K562 (cell line): ENCODE data around the gene ABCC10. TPM values are rescaled to one million over a fixed set of nuclear protein-coding genes. Genes with fewer than 3 reads are reported as not detected.

Experiments
- ATAC-seq: fragments of 200-7000 bp; cut with Tn5 transposase; 3 replicates; pipeline ENCODE4 v1.9.1; 2020; ENCODE audit warnings: moderate library complexity
- Bru-seq: library from RNA; stranded (reverse); fragments of 400-500 nt; gene quantifications from one replicate; lab custom pipeline; 2021; lab: Mats Ljungman, UMichigan
- BruChase-seq, 2 experiments: library from RNA; stranded (reverse); fragments of 400-500 nt; gene quantifications; one replicate each; lab custom pipeline; 2021; lab: Mats Ljungman, UMichigan
- BruUV-seq: library from RNA; stranded (reverse); fragments of 400-500 nt; replicated peaks from 2 replicates; lab custom pipeline; 2021; lab: Mats Ljungman, UMichigan
- CTCF ChIA-PET: fragments of 300-600 bp; formaldehyde crosslinking; extraction: SDS; loops from one replicate; lab custom pipeline; 2021; ENCODE audit warnings: low intra/inter-chr PET ratio; lab: Yijun Ruan, JAX
- POLR2A ChIA-PET: fragments of 300-600, 350-650 bp; sonication (Branson Sonifier 250); formaldehyde crosslinking; extraction: SDS; loops from one replicate; lab custom pipeline; 2021; ENCODE audit warnings: antibody characterized with exemption, inconsistent platforms; lab: Yijun Ruan, JAX
- DNase-seq, 4 experiments: peaks; one replicate each; pipeline versions ENCODE4 v3.0.0 to v3.0.0-alpha.2; 2011 to 2018; ENCODE audit warnings: low spot score in 3 of 4, mixed read lengths in 3 of 4; ENCODE audit errors: extremely low read depth in 1 of 4
- FAIRE-seq: peaks from 2 replicates; lab custom pipeline; 2011; peaks lifted over from hg19 to GRCh38; lab: Jason Lieb, UNC
- H2AFZ ChIP-seq: 2 replicates; pipeline ENCODE4 v1.6.0; 2011; ENCODE audit warnings: low read depth, low read length, control low read depth, inconsistent platforms
- H3K27ac ChIP-seq: fragments of 200-600 bp; 3 replicates; pipeline ENCODE4 v1.8.0; 2011; ENCODE audit warnings: low read depth, mild to moderate bottlenecking, control low read depth, inconsistent platforms, low read length, moderate library complexity, mixed read lengths; ENCODE audit errors: extremely low read depth
- H3K27me3 ChIP-seq, 2 experiments: fragments of 300-600 bp in 1 of 2; 2 replicates in 1 of 2; 3 replicates in 1 of 2; pipeline versions ENCODE4 v1.6.0 to v1.8.0; 2011; ENCODE audit warnings: inconsistent platforms in 2 of 2, low read length in 2 of 2, mild to moderate bottlenecking in 1 of 2, mixed read lengths in 1 of 2, moderate library complexity in 1 of 2; ENCODE audit not compliant: control insufficient read depth in 2 of 2, insufficient read depth in 2 of 2
- H3K36me3 ChIP-seq: fragments of 300-600 bp; 3 replicates; pipeline ENCODE4 v1.8.0; 2011; ENCODE audit warnings: mild to moderate bottlenecking, low read length, inconsistent platforms; ENCODE audit not compliant: control insufficient read depth, insufficient read depth
- H3K4me1 ChIP-seq, 2 experiments: fragments of 200-600 bp in 1 of 2; replicated peaks in 1 of 2; 2 replicates in 1 of 2; 3 replicates in 1 of 2; pipeline versions ENCODE4 v1.5.1 to v1.8.0; 2011; ENCODE audit warnings: inconsistent platforms in 2 of 2, low read length in 2 of 2, mild to moderate bottlenecking in 1 of 2, mixed read lengths in 1 of 2, moderate library complexity in 1 of 2; ENCODE audit not compliant: control insufficient read depth in 2 of 2, insufficient read depth in 2 of 2
- H3K4me2 ChIP-seq: 2 replicates; pipeline ENCODE4 v1.6.1; 2011; ENCODE audit warnings: low read length, control low read depth, inconsistent platforms, mixed read lengths; ENCODE audit not compliant: insufficient read depth
- H3K4me3 ChIP-seq: fragments of 200-600 bp; sonication (generic), shearing (Covaris generic); 2 replicates; pipeline ENCODE4 v1.5.1; 2016; ENCODE audit warnings: control low read depth, inconsistent platforms
- H3K79me2 ChIP-seq: fragments of 200-600 bp; 3 replicates; pipeline ENCODE4 v1.8.0; 2011; ENCODE audit warnings: low read length, inconsistent platforms; ENCODE audit not compliant: control insufficient read depth, insufficient read depth
- H3K9ac ChIP-seq, 2 experiments: 2 replicates each; pipeline versions ENCODE4 v1.6.0 to v1.6.1; 2011; ENCODE audit warnings: low read depth in 2 of 2, low read length in 2 of 2, control low read depth in 1 of 2, inconsistent platforms in 1 of 2, mild to moderate bottlenecking in 1 of 2, mixed read lengths in 1 of 2; ENCODE audit not compliant: insufficient read depth in 1 of 2
- H3K9me1 ChIP-seq: one replicate; pipeline ENCODE4 v1.6.0; 2011; ENCODE audit warnings: inconsistent platforms, mild to moderate bottlenecking, low read length, moderate library complexity; ENCODE audit not compliant: control insufficient read depth, insufficient read depth
- H3K9me3 ChIP-seq: replicated peaks from 2 replicates; pipeline ENCODE4 v1.5.1; 2011; ENCODE audit warnings: low read depth, low read length, inconsistent platforms; ENCODE audit not compliant: control insufficient read depth, insufficient read depth
- H4K20me1 ChIP-seq: replicated peaks from 2 replicates; pipeline ENCODE4 v1.6.1; 2011; ENCODE audit warnings: low read length, inconsistent platforms, mixed read lengths; ENCODE audit not compliant: control insufficient read depth, insufficient read depth
- DPF2 ChIP-seq: fragments of 450-650 bp; IDR thresholded peaks from 2 replicates; pipeline ENCODE4 v1.6.1; 2016
- E2F6 ChIP-seq, 2 experiments: IDR thresholded peaks; 2 replicates each; pipeline ENCODE4 v1.6.1; 2011; ENCODE audit warnings: borderline replicate concordance in 1 of 2, control low read depth in 1 of 2, low read depth in 1 of 2, low read length in 1 of 2, mild to moderate bottlenecking in 1 of 2, mixed read lengths in 1 of 2, moderate library complexity in 1 of 2; ENCODE audit not compliant: insufficient read depth in 1 of 2, insufficient read length in 1 of 2, poor library complexity in 1 of 2, severe bottlenecking in 1 of 2; ENCODE audit errors: extremely low read depth in 1 of 2
- FOXK1 ChIP-seq: sonication (generic); formaldehyde crosslinking; IDR thresholded peaks from 2 replicates; pipeline ENCODE4 v1.8.0; 2022; ENCODE audit warnings: missing genetic modification reagents, mild to moderate bottlenecking, borderline replicate concordance
- MAFF ChIP-seq: IDR thresholded peaks from 2 replicates; pipeline ENCODE4 v1.6.1; 2012; ENCODE audit warnings: low read length, improper control_type of control experiment
- NRF1 ChIP-seq, 2 experiments: fragments of 450-650 bp; IDR thresholded peaks in 1 of 2; conservative IDR thresholded peaks in 1 of 2; 2 replicates each; pipeline ENCODE4 v1.6.1; 2014; ENCODE audit warnings: mild to moderate bottlenecking in 2 of 2
- POLR3A ChIP-seq: IDR thresholded peaks from 2 replicates; pipeline ENCODE4 v1.6.1; 2011; ENCODE audit warnings: borderline replicate concordance, mild to moderate bottlenecking, moderate library complexity; ENCODE audit not compliant: insufficient read length, insufficient read depth; ENCODE audit errors: extremely low read depth
- SIX5 ChIP-seq, 2 experiments: IDR thresholded peaks; 2 replicates each; pipeline ENCODE4 v1.6.1; 2011; ENCODE audit warnings: low read length in 2 of 2, borderline replicate concordance in 1 of 2, low read depth in 1 of 2, mild to moderate bottlenecking in 1 of 2, moderate library complexity in 1 of 2; ENCODE audit not compliant: insufficient read depth in 1 of 2
- SMAD2 ChIP-seq: fragments of 150-350 bp; IDR thresholded peaks from 2 replicates; pipeline ENCODE4 v1.6.1; 2014; ENCODE audit warnings: low read depth, mild to moderate bottlenecking, low read length
- SMAD3 ChIP-seq: fragments of 450-650 bp; formaldehyde crosslinking; conservative IDR thresholded peaks from 2 replicates; pipeline ENCODE4 v1.4.0; 2020; ENCODE audit warnings: mild to moderate bottlenecking
- THRB ChIP-seq: fragments of 450-650 bp; formaldehyde crosslinking; conservative IDR thresholded peaks from 2 replicates; pipeline ENCODE4 v1.4.0; 2022; ENCODE audit warnings: mild to moderate bottlenecking, missing genetic modification characterization
- ZBTB1 ChIP-seq: sonication (generic); formaldehyde crosslinking; IDR thresholded peaks from 2 replicates; pipeline ENCODE4 v1.8.1; 2023; ENCODE audit warnings: missing genetic modification reagents, low read depth, mild to moderate bottlenecking, borderline replicate concordance
- ZNF174 ChIP-seq: fragments of 250-450 bp; sonication (Bioruptor Pico); IDR thresholded peaks from 2 replicates; pipeline ENCODE4 v1.4.0; 2020; ENCODE audit warnings: mild to moderate bottlenecking
- ZNF717 ChIP-seq: fragments of 250-450 bp; sonication (Bioruptor Pico); IDR thresholded peaks from 2 replicates; pipeline ENCODE4 v1.5.0; 2021
- WGBS: fragments of 100-300 bp; shearing (Covaris generic); methylation state at CpG from one replicate; pipeline ENCODE4 v1.1.6; 2016; ENCODE audit warnings: low coverage, mixed read lengths; ENCODE audit not compliant: insufficient coverage; ENCODE audit errors: missing lambda C conversion rate; 5-methylcytosine and 5-hydroxymethylcytosine counted together
- in situ Hi-C: fragments of 300-500 bp; cut with MboI; formaldehyde crosslinking; loops from 4 replicates; pipeline ENCODE4 v1.15.0; 2018; ENCODE audit warnings: inconsistent platforms, mixed read lengths
- intact Hi-C: fragments of 100-400 bp; cut with micrococcal nuclease; formaldehyde crosslinking; loops from 2 replicates; pipeline ENCODE4 v1.14.2; 2022
- long read RNA-seq, 3 experiments: library from polyadenylated mRNA in 2 of 3; library from RNA in 1 of 3; unstranded in 2 of 3; stranded (forward) in 1 of 3; transcript quantifications; one replicate each; pipeline ENCODE4 v2.0.0, GENCODE V29; 2019 to 2022
- polyA minus RNA-seq, 3 experiments: library from RNA; depleted of rRNA, polyadenylated mRNA; stranded (reverse); fragments of >200 nt; gene quantifications; 2 replicates each; pipeline ENCODE4 v1.2.3, GENCODE V29; 2011
- polyA plus RNA-seq, 8 experiments: library from polyadenylated mRNA; depleted of rRNA in 4 of 8; stranded (reverse) in 5 of 8; unstranded in 3 of 8; fragments of >200 nt; fragmentation: Nextera tagmentation in 2 of 8; fragmentation: Illumina TruSeq in 1 of 8; extraction: Ambion mirVana in 2 of 8; extraction: Trizol in 1 of 8; gene quantifications; 2 replicates each; pipeline versions ENCODE4 v1.2.1 to v1.2.3, GENCODE V29; 2011 to 2014; ENCODE audit warnings: inconsistent platforms in 1 of 8, missing spikeins in 1 of 8
- total RNA-seq, 7 experiments: library from RNA; depleted of rRNA in 6 of 7; stranded (reverse); fragments of >200 nt in 6 of 7; fragmentation: Illumina TruSeq in 2 of 7; extraction: Trizol in 2 of 7; gene quantifications; 2 replicates each; pipeline versions ENCODE4 v1.2.1 to v1.2.3, GENCODE V29; 2011 to 2021; ENCODE audit warnings: low replicate concordance in 1 of 7

ABCC10 gene
- total RNA-seq (2011; cell fraction: chromatin; rRNA removed; ENCODE audit: low replicate concordance), result 98.1 and 219 TPM in 2 replicates
- total RNA-seq (2011; cell fraction: nucleolus; rRNA removed), result 108 and 125 TPM in 2 replicates
- 89.8 and 98.2 TPM in 2 replicates for total RNA-seq (2011; cell fraction: nucleoplasm; rRNA removed)
- total RNA-seq (2014; rRNA removed), result 16.5 and 20.4 TPM in 2 replicates
- 6.8 and 10.5 TPM in 2 replicates for total RNA-seq (2014; rRNA removed; fragmentation: Illumina TruSeq; extraction: Trizol)
- 13.4 TPM in 2 replicates for total RNA-seq (2015; rRNA removed; fragmentation: Illumina TruSeq; extraction: Trizol)
- total RNA-seq (2021), result 28.4 and 29.1 TPM in 2 replicates
- 13.7 and 23.5 TPM in 2 replicates for polyA plus RNA-seq (2011; rRNA removed)
- polyA plus RNA-seq (2011; cell fraction: cytosol; rRNA removed), result 13.8 and 24.4 TPM in 2 replicates
- 79.9 and 89.8 TPM in 2 replicates for polyA plus RNA-seq (2011; cell fraction: nucleus; rRNA removed)
- 19.5 and 28.6 TPM in 2 replicates for polyA plus RNA-seq (2012)
- polyA plus RNA-seq (2014; fragmentation: Illumina TruSeq; extraction: Trizol), result 21.3 and 25.8 TPM in 2 replicates
- 1 to 10 TPM; 2.4 to 2.6 TPM for polyA plus RNA-seq (2014; fragmentation: Nextera tagmentation; extraction: Ambion mirVana)
- 21.7 and 21.8 TPM in 2 replicates for polyA plus RNA-seq (2014; rRNA removed)
- 11.0 and 11.4 TPM in 2 replicates for polyA minus RNA-seq (2011; rRNA and poly(A)+ RNA removed)
- polyA minus RNA-seq (2011; cell fraction: cytosol; rRNA and poly(A)+ RNA removed), result 15.0 and 21.0 TPM in 2 replicates
- 16.6 and 23.7 TPM in 2 replicates for polyA minus RNA-seq (2011; cell fraction: nucleus; rRNA and poly(A)+ RNA removed)
- percentile 66 among the genes with signal in this experiment for Bru-seq, nascent RNA
- percentile 54 among the genes with signal in this experiment for BruChase-seq, experiment 1, labeled RNA remaining after a 2-hour chase
- percentile 56 among the genes with signal in this experiment for BruChase-seq, experiment 2, labeled RNA remaining after a 6-hour chase
- long read RNA-seq, experiment 1, full-length matches to known transcripts, result 1 of 56 reads
- long read RNA-seq, experiment 1, partial matches to known transcripts, result 38 of 56 reads
- long read RNA-seq, experiment 1, other reads (novel, unspliced or antisense), result 17 of 56 reads
- long read RNA-seq, experiment 2, partial matches to known transcripts, result 9 of 19 reads
- long read RNA-seq, experiment 2, other reads (novel, unspliced or antisense), result 10 of 19 reads
- long read RNA-seq, experiment 3, partial matches to known transcripts, result 3 of 7 reads
- long read RNA-seq, experiment 3, other reads (novel, unspliced or antisense), result 4 of 7 reads

GRCh38 chr6:43427406-43428111 lies at the start of gene ABCC10:
ABCC10 (plus strand) TSS chr6:43427541; CDS start chr6:43427979, 438 bp downstream.
- peaks cover 14% of the 10 kb centered on the region for H3K79me2 ChIP-seq
- TSS peak; percentile 77 for BruUV-seq
- H3K9ac ChIP-seq, result peak within 1 kb of the TSS; percentile 78 to 99
- ChIA-PET POLR2A (interaction anchor here (0.6 to 1.7 kb wide), 8 partner anchors 10 to 189 kb away, joined by 3 to 6 read pairs (median 3); no protein-coding TSS in a partner anchor), CTCF (interaction anchor here (0.5 kb wide), 2 partner anchors 31 to 133 kb away, joined by 3 to 6 read pairs; no protein-coding TSS in a partner anchor)
- peak within 1 kb of the TSS; percentile 73 for H3K27ac ChIP-seq
- peaks cover 13 to 20% of the 10 kb centered on the region in 2 experiments for H3K4me1 ChIP-seq
- H4K20me1 ChIP-seq, result no peaks in the 10 kb centered on the region
- WGBS, result under 1% methylated on average over 48 of the region's 49 CpGs
- intact Hi-C loops, result no loop called here
- no peaks in the 10 kb centered on the region for H3K27me3 ChIP-seq
- peak; percentile 97 to 99 (median 97) for DNase-seq
- FAIRE-seq, result peak; percentile 98
- peak; percentile 98 for ATAC-seq
- H3K4me2 ChIP-seq, result peak within 1 kb of the TSS; percentile 96
- no peaks in the 10 kb centered on the region for H3K9me3 ChIP-seq
- H3K36me3 ChIP-seq, result peaks cover 6% of the 10 kb centered on the region; the same call in 1 of the 3 replicates
- in situ Hi-C loops, result no loop called here
- H2AFZ ChIP-seq, result peak within 1 kb of the TSS; percentile 100
- peak within 1 kb of the TSS; percentile 69 for H3K4me3 ChIP-seq
- no peaks in the 10 kb centered on the region for H3K9me1 ChIP-seq
- TF ChIP-seq FOXK1 (CRISPR knock-in tag) (no peak), MAFF (peak; percentile 39; the same call in 1 of the 2 replicates), SMAD2 (no peak), ZNF174 (CRISPR knock-in tag) (no peak), SMAD3 (CRISPR knock-in tag) (no peak), ZNF717 (CRISPR knock-in tag) (no peak), NRF1 (conservative IDR thresholded peaks at IDR 0.05 in 1 of 2, IDR thresholded peaks at IDR 0.05 in 1 of 2) (peak; percentile 95 to 96), THRB (CRISPR knock-in tag) (no peak), POLR3A (no peak), SIX5 (IDR thresholded peaks at IDR 0.05; ENCODE audit: borderline replicate concordance in 1 of 2, insufficient read depth in 1 of 2, low read depth in 1 of 2, low read length in 2 of 2) (no peak), DPF2 (peak; percentile 79), ZBTB1 (CRISPR knock-in tag) (no peak), E2F6 (IDR thresholded peaks at IDR 0.05; ENCODE audit: borderline replicate concordance in 1 of 2, extremely low read depth in 1 of 2, insufficient read depth in 1 of 2, insufficient read length in 1 of 2, low read depth in 1 of 2, low read length in 1 of 2, poor library complexity in 1 of 2, severe bottlenecking in 1 of 2) (peak; percentile 72 to 76)
